H1 (cell line): ENCODE results near the gene KBTBD13. TPM values are rescaled to one million over a fixed set of nuclear protein-coding genes. Genes with fewer than 3 reads are reported as not detected.

Source experiments
- CTCF ChIA-PET: fragments of 300-600 bp; sonication (Branson Sonifier 250); formaldehyde crosslinking; loops from one replicate; lab custom pipeline; 2021; ENCODE audit not compliant: partially characterized antibody; lab: Charles Lee
- POLR2A ChIA-PET: fragments of 300-600 bp; sonication (Branson Sonifier 250); formaldehyde crosslinking; loops from one replicate; lab custom pipeline; 2021; ENCODE audit warnings: inconsistent platforms; ENCODE audit not compliant: partially characterized antibody; lab: Charles Lee
- DNase-seq, 2 experiments: peaks; one replicate each; pipeline versions ENCODE4 v3.0.0 to v3.0.0-alpha.2; 2010 to 2022; ENCODE audit warnings: low spot score in 2 of 2, low read depth in 1 of 2, mixed read lengths in 1 of 2
- FAIRE-seq: peaks from 2 replicates; lab custom pipeline; 2011; peaks lifted over from hg19 to GRCh38; lab: Jason Lieb, UNC
- H2AFZ ChIP-seq: 2 replicates; pipeline ENCODE4 v1.8.1; 2012; ENCODE audit warnings: low read length, inconsistent platforms
- H2AK5ac ChIP-seq: 2 replicates; pipeline ENCODE4 v1.6.1; 2013; ENCODE audit warnings: low read depth, low read length
- H2BK120ac ChIP-seq: replicated peaks from 2 replicates; pipeline ENCODE3; 2013; ENCODE audit warnings: low read depth, low read length, inconsistent platforms
- H2BK12ac ChIP-seq: 2 replicates; pipeline ENCODE4 v1.6.1; 2013; ENCODE audit warnings: low read depth, low read length
- H2BK15ac ChIP-seq: 2 replicates; pipeline ENCODE4 v1.6.1; 2013; ENCODE audit warnings: low read length
- H2BK20ac ChIP-seq: 2 replicates; pipeline ENCODE4 v1.6.1; 2013; ENCODE audit warnings: low read length
- H2BK5ac ChIP-seq: 2 replicates; pipeline ENCODE4 v1.6.1; 2013; ENCODE audit warnings: low read depth, low read length
- H3K14ac ChIP-seq: 2 replicates; pipeline ENCODE4 v1.6.1; 2013; ENCODE audit warnings: inconsistent platforms; ENCODE audit not compliant: insufficient read length
- H3K18ac ChIP-seq: 2 replicates; pipeline ENCODE4 v1.6.1; 2013; ENCODE audit warnings: low read length; ENCODE audit errors: extremely low read depth
- H3K23ac ChIP-seq: 2 replicates; pipeline ENCODE4 v1.6.1; 2013; ENCODE audit warnings: inconsistent platforms; ENCODE audit not compliant: insufficient read length
- H3K23me2 ChIP-seq: 2 replicates; pipeline ENCODE4 v1.6.1; 2013; ENCODE audit warnings: low read depth, low read length
- H3K27ac ChIP-seq: 2 replicates; pipeline ENCODE4 v1.6.1; 2011; ENCODE audit warnings: low read depth, low read length, inconsistent platforms
- H3K27me3 ChIP-seq, 4 experiments: replicated peaks in 1 of 4; 1 replicate in 1 of 4; 2 replicates in 3 of 4; pipeline versions ENCODE4 v1.6.1 to v1.8.1; 2011 to 2013; ENCODE audit warnings: low read length in 3 of 4, mild to moderate bottlenecking in 3 of 4, inconsistent platforms in 2 of 4, mixed read lengths in 2 of 4, moderate library complexity in 1 of 4; ENCODE audit not compliant: control insufficient read depth in 3 of 4, insufficient read depth in 3 of 4; ENCODE audit errors: extremely low read depth in 1 of 4
- H3K36me3 ChIP-seq, 4 experiments: 2 replicates each; pipeline versions ENCODE4 v1.6.1 to v1.8.1; 2011 to 2013; ENCODE audit warnings: mild to moderate bottlenecking in 4 of 4, low read length in 3 of 4, moderate library complexity in 2 of 4, control low read depth in 1 of 4, inconsistent platforms in 1 of 4; ENCODE audit not compliant: insufficient read depth in 4 of 4, control insufficient read depth in 2 of 4
- H3K4ac ChIP-seq: replicated peaks from 2 replicates; pipeline ENCODE3; 2013; ENCODE audit warnings: low read length, low read depth, mixed read lengths, inconsistent platforms; ENCODE audit not compliant: insufficient read length
- H3K4me1 ChIP-seq, 4 experiments: replicated peaks in 1 of 4; 1 replicate in 1 of 4; 2 replicates in 3 of 4; pipeline versions ENCODE4 v1.6.1 to v1.8.1; 2011 to 2013; ENCODE audit warnings: low read length in 3 of 4, inconsistent platforms in 2 of 4, mixed read lengths in 1 of 4; ENCODE audit not compliant: insufficient read depth in 4 of 4, control insufficient read depth in 3 of 4
- H3K4me2 ChIP-seq, 2 experiments: 2 replicates each; pipeline versions ENCODE4 v1.6.1 to v1.8.1; 2011 to 2013; ENCODE audit warnings: low read depth in 2 of 2, low read length in 2 of 2, control low read depth in 1 of 2, inconsistent platforms in 1 of 2, mild to moderate bottlenecking in 1 of 2; ENCODE audit not compliant: insufficient read depth in 1 of 2
- H3K4me3 ChIP-seq, 4 experiments: fragments of 200-600, 300-600 bp in 1 of 4; sonication (generic), shearing (Covaris generic), sonication (Bioruptor Twin) in 1 of 4; 2 replicates each; pipeline versions ENCODE4 v1.5.1 to v1.8.1; 2011 to 2016; ENCODE audit warnings: low read length in 4 of 4, low read depth in 3 of 4, control low read depth in 2 of 4, inconsistent platforms in 2 of 4, mild to moderate bottlenecking in 2 of 4, mixed read lengths in 1 of 4, moderate library complexity in 1 of 4; ENCODE audit not compliant: insufficient read depth in 2 of 4; ENCODE audit errors: extremely low read depth in 1 of 4
- H3K56ac ChIP-seq: replicated peaks from 2 replicates; pipeline ENCODE3; 2013; ENCODE audit warnings: low read depth, mild to moderate bottlenecking, mixed read lengths, low read length, inconsistent platforms; ENCODE audit not compliant: insufficient read length
- H3K79me1 ChIP-seq: 2 replicates; pipeline ENCODE4 v1.6.1; 2013; ENCODE audit warnings: low read depth, low read length, control low read depth
- H3K79me2 ChIP-seq, 2 experiments: 2 replicates each; pipeline versions ENCODE4 v1.6.1 to v1.8.1; 2012 to 2013; ENCODE audit warnings: low read length in 2 of 2, mild to moderate bottlenecking in 2 of 2, inconsistent platforms in 1 of 2; ENCODE audit not compliant: insufficient read depth in 2 of 2, control insufficient read depth in 1 of 2
- H3K9ac ChIP-seq, 4 experiments: replicated peaks in 1 of 4; 1 replicate in 1 of 4; 2 replicates in 3 of 4; pipeline versions ENCODE4 v1.6.1 to v1.8.1; 2011 to 2013; ENCODE audit warnings: low read depth in 3 of 4, low read length in 3 of 4, control low read depth in 2 of 4, mild to moderate bottlenecking in 2 of 4, moderate library complexity in 2 of 4, inconsistent platforms in 1 of 4; ENCODE audit errors: extremely low read depth in 1 of 4
- H3K9me3 ChIP-seq, 2 experiments: 2 replicates each; pipeline versions ENCODE4 v1.6.1 to v1.8.1; 2012 to 2013; ENCODE audit warnings: mild to moderate bottlenecking in 2 of 2, moderate library complexity in 2 of 2, control low read depth in 1 of 2, inconsistent platforms in 1 of 2, low read depth in 1 of 2, low read length in 1 of 2, mixed read lengths in 1 of 2; ENCODE audit not compliant: insufficient read depth in 2 of 2
- H4K20me1 ChIP-seq, 2 experiments: replicated peaks in 1 of 2; 2 replicates each; pipeline versions ENCODE3 to v1.8.1; 2011 to 2013; ENCODE audit warnings: inconsistent platforms in 2 of 2, low read length in 2 of 2, mild to moderate bottlenecking in 1 of 2; ENCODE audit not compliant: insufficient read depth in 2 of 2, control insufficient read depth in 1 of 2
- H4K5ac ChIP-seq: 2 replicates; pipeline ENCODE4 v1.6.1; 2013; ENCODE audit warnings: low read length, low read depth, mixed read lengths, inconsistent platforms; ENCODE audit not compliant: insufficient read length
- H4K8ac ChIP-seq: 2 replicates; pipeline ENCODE4 v1.8.0; 2013; ENCODE audit warnings: mild to moderate bottlenecking, moderate library complexity, low read length, inconsistent platforms; ENCODE audit not compliant: insufficient read depth; ENCODE audit errors: extremely low read depth
- H4K91ac ChIP-seq: replicated peaks from 2 replicates; pipeline ENCODE3; 2013; ENCODE audit warnings: low read length, mixed read lengths, inconsistent platforms; ENCODE audit not compliant: insufficient read length
- CEBPB ChIP-seq: IDR thresholded peaks from 2 replicates; pipeline ENCODE4 v1.6.1; 2012; ENCODE audit warnings: low read depth, low read length
- CTBP2 ChIP-seq: IDR thresholded peaks from 2 replicates; pipeline ENCODE4 v1.7.0; 2011; ENCODE audit warnings: borderline replicate concordance, mild to moderate bottlenecking, moderate library complexity, mixed read lengths, low read length; ENCODE audit not compliant: insufficient read depth, insufficient read length
- EGR1 ChIP-seq: IDR thresholded peaks from 2 replicates; pipeline ENCODE4 v1.6.1; 2011; ENCODE audit warnings: low read depth, low read length, borderline replicate concordance
- HDAC6 ChIP-seq: IDR thresholded peaks from one replicate; pipeline ENCODE4 v1.7.1; 2012; ENCODE audit warnings: low read depth, mild to moderate bottlenecking, inconsistent platforms, low read length, moderate library complexity
- NANOG ChIP-seq: IDR thresholded peaks from 2 replicates; pipeline ENCODE4 v1.6.1; 2011; ENCODE audit warnings: low read length, low read depth, mild to moderate bottlenecking, inconsistent platforms; ENCODE audit not compliant: insufficient read depth, poor library complexity, severe bottlenecking
- RFX5 ChIP-seq: IDR thresholded peaks from 2 replicates; pipeline ENCODE4 v1.6.1; 2011; ENCODE audit warnings: low read depth, low read length, improper control_type of control experiment, borderline replicate concordance
- SIN3A ChIP-seq, 2 experiments: IDR thresholded peaks in 1 of 2; conservative IDR thresholded peaks in 1 of 2; 2 replicates each; pipeline ENCODE4 v1.6.1; 2011 to 2012; ENCODE audit warnings: low read length in 2 of 2, improper control_type of control experiment in 1 of 2, low read depth in 1 of 2, mild to moderate bottlenecking in 1 of 2
- SIRT6 ChIP-seq: IDR thresholded peaks from one replicate; pipeline ENCODE4 v1.7.1; 2012; ENCODE audit warnings: low read length, inconsistent platforms
- TBP ChIP-seq: IDR thresholded peaks from 2 replicates; pipeline ENCODE4 v1.6.1; 2011; ENCODE audit warnings: low read depth, low read length, improper control_type of control experiment
- WGBS, 2 experiments: shearing (Covaris generic) in 1 of 2; methylation state at CpG; one replicate each; pipeline versions ENCODE4 v1.1.6 to v1.1.7; 2013 to 2015; ENCODE audit warnings: low lambda C conversion rate in 2 of 2, mixed read lengths in 2 of 2, inconsistent platforms in 1 of 2, low coverage in 1 of 2, missing lambda C conversion rate in 1 of 2; ENCODE audit not compliant: insufficient replicate concordance in 2 of 2, insufficient coverage in 1 of 2, insufficient read length in 1 of 2; ENCODE audit errors: extremely low coverage in 1 of 2, missing lambda C conversion rate in 1 of 2; 5-methylcytosine and 5-hydroxymethylcytosine counted together
- polyA plus RNA-seq, 7 experiments: library from polyadenylated mRNA; depleted of rRNA in 3 of 7; stranded (reverse) in 5 of 7; unstranded in 2 of 7; fragments of >200 nt in 5 of 7; fragments of 200-250 nt in 2 of 7; gene quantifications; 1 replicate in 5 of 7; 2 replicates in 1 of 7; 4 replicates in 1 of 7; pipeline versions ENCODE4 v1.2.1 to v1.2.3, GENCODE V29; 2011 to 2013; ENCODE audit warnings: missing spikeins in 2 of 7, mixed read lengths in 2 of 7
- total RNA-seq: library from RNA; stranded (reverse); fragmentation: NEBNext Ultra II Directional; extraction: Animal tissue kit (Norgen Biotek cat#: 25700); gene quantifications from 2 replicates; pipeline ENCODE4 v1.2.1, GENCODE V29; 2021
- TF ChIP-seq, protein P1 (sequence below): IDR thresholded peaks from 2 replicates; pipeline ENCODE4 v1.6.1; 2012; ENCODE audit warnings: inconsistent platforms

The KBTBD13 gene
- total and polyA plus RNA-seq, 2 of the 8 experiments (the other 6 are each of a cell fraction or from before 2014, with no cell fraction given) = not detected

DNA sequence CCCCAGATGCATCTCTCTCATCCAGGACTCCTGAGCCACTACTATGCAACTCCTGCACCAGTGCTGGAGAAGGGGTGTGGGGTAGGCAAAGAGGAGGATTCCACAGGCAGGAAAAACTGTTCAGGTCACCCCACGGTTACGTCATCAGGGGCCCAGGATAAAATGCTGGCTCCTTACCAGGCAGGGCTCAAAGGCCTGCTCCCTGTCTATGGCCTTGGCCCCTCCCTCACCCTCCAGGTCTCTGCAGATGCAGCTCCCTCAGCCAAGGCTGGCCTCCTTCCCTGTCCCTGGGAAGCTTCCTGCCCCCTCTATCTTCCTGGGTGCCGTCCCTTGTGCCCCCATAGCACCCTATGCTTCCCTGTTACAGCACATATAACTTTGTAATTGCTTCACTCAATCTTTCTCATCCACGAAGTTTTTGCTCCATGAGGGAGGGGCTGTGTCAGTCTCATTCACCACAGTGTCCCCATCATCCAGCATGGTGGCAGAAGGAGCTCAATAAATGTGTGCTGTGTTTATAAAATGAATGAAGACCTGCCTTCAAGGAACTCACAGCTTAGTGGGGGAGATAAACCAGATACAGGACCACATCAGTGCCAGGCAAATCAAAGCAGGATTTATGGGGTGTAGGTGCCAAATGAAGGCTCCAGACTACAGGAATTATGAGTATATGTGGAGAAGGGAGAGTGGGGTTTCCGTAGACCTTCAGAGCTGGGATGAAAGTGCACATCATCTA, 18.6 kb downstream of the KBTBD13 start:
- DNase-seq (no peak), FAIRE-seq (no peak)
- Histone ChIP-seq H3K23me2 (no peaks in the 10 kb centered on the region), H3K9me3 (no peaks in the 10 kb centered on the region), H3K4me3 (no peak overlapping the region), H3K36me3 (no peaks in the 10 kb centered on the region), H3K14ac (no peak overlapping the region), H3K79me1 (no peaks in the 10 kb centered on the region), H4K5ac (no peak overlapping the region), H3K79me2 (no peaks in the 10 kb centered on the region), H3K18ac (no peak overlapping the region), H3K4me1 (peaks cover 0 to 3% (median 0%) of the 10 kb centered on the region in 4 experiments; a peak in 1 of 7 replicates), H2BK5ac (no peak overlapping the region; the same call in 1 of the 2 replicates), H4K20me1 (no peaks in the 10 kb centered on the region), H2BK20ac (no peak overlapping the region), H4K8ac (no peak overlapping the region), H4K91ac (no peak overlapping the region), H2BK120ac (no peak overlapping the region), H2AFZ (no peak overlapping the region), H3K27me3 (no peaks in the 10 kb centered on the region), H3K4ac (no peak overlapping the region), H2AK5ac (no peak overlapping the region), H3K4me2 (no peak overlapping the region), H3K56ac (no peak overlapping the region), H3K23ac (no peak overlapping the region), H3K27ac (no peak overlapping the region), H2BK12ac (peak overlapping the region; percentile 21; the same call in 1 of the 2 replicates), H3K9ac (no peak overlapping the region), H2BK15ac (no peak overlapping the region)
- CTCF ChIA-PET = interaction anchor here (0.6 to 4.0 kb wide), 13 partner anchors 10 to 61 kb away, joined by 3 to 45 read pairs (median 5); partner anchors contain the start of genes KBTBD13 and RASL12
- WGBS, 2 experiments = 82% methylated on average over 5 of the region's 5 CpGs; no CpG with 5 or more reads in 1 of the 2 experiments
- POLR2A ChIA-PET = interaction anchor here (3.4 kb wide), 1 partner anchor 10 kb away, joined by 16 read pairs; no protein-coding TSS in a partner anchor
- TF ChIP-seq SIN3A (conservative IDR thresholded peaks at IDR 0.05 in 1 of 2, IDR thresholded peaks at IDR 0.05 in 1 of 2; ENCODE audit: low read depth in 1 of 2, low read length in 2 of 2) (no peak), TBP (no peak), CEBPB (no peak), RFX5 (no peak), SIRT6 (no peak), NANOG (no peak), EGR1 (no peak), CTBP2 (no peak), HDAC6 (no peak)
- TF ChIP-seq, protein P1, sequence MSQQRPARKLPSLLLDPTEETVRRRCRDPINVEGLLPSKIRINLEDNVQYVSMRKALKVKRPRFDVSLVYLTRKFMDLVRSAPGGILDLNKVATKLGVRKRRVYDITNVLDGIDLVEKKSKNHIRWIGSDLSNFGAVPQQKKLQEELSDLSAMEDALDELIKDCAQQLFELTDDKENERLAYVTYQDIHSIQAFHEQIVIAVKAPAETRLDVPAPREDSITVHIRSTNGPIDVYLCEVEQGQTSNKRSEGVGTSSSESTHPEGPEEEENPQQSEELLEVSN = no peak
